Lung (tissue), 12 donors: ENCODE data around the gene GRIN3B. TPM values are rescaled to one million over a fixed set of nuclear protein-coding genes. Genes with fewer than 3 reads are reported as not detected.

ENCODE experiments used
- ATAC-seq: fragments of 200-7000 bp; cut with Tn5 transposase; one replicate; pipeline ENCODE4 v1.9.1; 2020; ENCODE audit warnings: moderate number of reproducible peaks; ENCODE audit not compliant: insufficient read depth, low FRiP score
- DNase-seq, 3 donors: peaks; one replicate each; pipeline ENCODE4 v3.0.0-alpha.2; 2013 to 2017
- H3K27ac ChIP-seq, 2 donors: one replicate each; pipeline ENCODE4 v1.5.1; 2013; ENCODE audit warnings: mild to moderate bottlenecking in 2 of 2, moderate library complexity in 2 of 2, control low read depth in 1 of 2, inconsistent platforms in 1 of 2, low read depth in 1 of 2, low read length in 1 of 2
- H3K27me3 ChIP-seq, 3 donors: one replicate each; pipeline ENCODE4 v1.5.1; 2013; ENCODE audit warnings: low read length in 2 of 3; ENCODE audit not compliant: control insufficient read depth in 3 of 3, insufficient read depth in 3 of 3
- H3K36me3 ChIP-seq, 4 donors: one replicate each; pipeline ENCODE4 v1.5.1; 2013; ENCODE audit warnings: low read length in 4 of 4, mild to moderate bottlenecking in 1 of 4, moderate library complexity in 1 of 4; ENCODE audit not compliant: control insufficient read depth in 4 of 4, insufficient read depth in 4 of 4
- H3K4me1 ChIP-seq, 5 donors: one replicate each; pipeline ENCODE4 v1.5.1; 2013; ENCODE audit warnings: low read length in 5 of 5, mild to moderate bottlenecking in 2 of 5, moderate library complexity in 1 of 5; ENCODE audit not compliant: control insufficient read depth in 5 of 5, insufficient read depth in 5 of 5
- H3K4me3 ChIP-seq: one replicate; pipeline ENCODE4 v1.5.1; 2013; ENCODE audit warnings: mild to moderate bottlenecking, control low read depth, moderate library complexity
- H3K9ac ChIP-seq, 2 donors: one replicate each; pipeline ENCODE4 v1.5.1; 2013; ENCODE audit warnings: low read length in 2 of 2, control low read depth in 1 of 2; ENCODE audit not compliant: insufficient read depth in 1 of 2
- H3K9me3 ChIP-seq, 4 donors: one replicate each; pipeline ENCODE4 v1.5.1; 2013; ENCODE audit warnings: low read length in 3 of 4, mild to moderate bottlenecking in 1 of 4, moderate library complexity in 1 of 4; ENCODE audit not compliant: control insufficient read depth in 4 of 4, insufficient read depth in 3 of 4
- WGBS, 2 donors: extraction: QIAGEN DNeasy Blood & Tissue Kit; methylation state at CpG; one replicate each; pipeline ENCODE4 v1.1.7; 2013; 5-methylcytosine and 5-hydroxymethylcytosine counted together
- polyA plus RNA-seq, 2 donors: library from polyadenylated mRNA; stranded (reverse); fragments of 200-250 nt; gene quantifications; one replicate each; pipeline ENCODE4 v1.2.1, GENCODE V29; 2013
- total RNA-seq, 2 donors: library from RNA; depleted of rRNA in 1 of 2; stranded (reverse); fragments of >200 nt in 1 of 2; gene quantifications; one replicate each; pipeline ENCODE4 v1.2.1, GENCODE V29; 2014 to 2021
- TF ChIP-seq, protein P1 (sequence below): IDR thresholded peaks from 2 replicates; pipeline ENCODE4 v1.5.1; 2012; ENCODE audit warnings: mild to moderate bottlenecking; ENCODE audit errors: control extremely low read depth, extremely low read depth
- donor health status: control.
- donor health status: control.
- donor health status: Bipolar disorder and iron deficiency.
- donor health status: healthy.
- donor health status: DM: yes; HTN: yes; CAD: no.

The GRIN3B gene
- total and polyA plus RNA-seq, 4 donors = 1.3 to 11.6 (median 2.4) TPM

DNA sequence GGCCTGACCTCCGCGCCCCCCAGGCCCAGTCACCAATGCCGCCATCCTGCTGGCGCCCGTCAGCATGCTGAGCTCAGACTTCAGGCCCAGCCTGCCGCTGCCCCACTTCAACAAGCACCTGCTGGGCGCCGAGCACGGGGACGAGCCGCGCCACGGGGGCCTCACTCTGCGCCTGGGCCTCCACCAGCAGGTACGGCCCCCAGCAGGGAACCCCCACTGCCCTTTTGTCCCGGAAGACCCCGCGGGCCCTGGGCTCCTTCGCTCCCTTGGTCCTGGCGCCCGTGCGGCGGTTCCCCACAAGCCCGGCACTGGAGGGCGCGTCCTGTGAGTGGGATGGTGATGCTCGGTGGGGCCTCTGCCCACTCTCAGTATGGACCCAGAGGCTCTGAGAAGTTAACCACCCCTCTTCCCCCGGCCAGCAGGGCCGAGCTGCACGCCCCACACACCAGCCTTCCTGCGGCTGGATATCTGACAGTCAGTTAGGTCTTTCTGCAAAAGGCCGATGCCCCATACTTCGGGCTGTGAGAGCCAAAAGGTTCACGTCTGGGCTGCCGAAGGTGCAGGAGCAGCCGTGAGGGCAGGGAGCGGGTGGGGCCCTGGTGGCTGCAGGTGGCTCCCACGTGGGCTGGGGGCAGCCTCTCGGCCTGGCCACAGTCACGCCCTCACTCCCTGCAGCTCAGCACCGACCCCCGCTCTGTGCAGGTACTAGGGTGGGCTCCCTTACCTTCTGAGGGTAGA, 8.1 kb upstream of the GRIN3B start:
- no peak overlapping the region for H3K9ac ChIP-seq
- peaks cover 0 to 11% (median 9%) of the 10 kb centered on the region in 3 donors for H3K27me3 ChIP-seq
- H3K27ac ChIP-seq = no peak overlapping the region
- WGBS, 2 donors = 96 to 97% methylated on average over 40 to 42 of the region's 42 CpGs
- DNase-seq = no peak
- no peak overlapping the region for H3K4me3 ChIP-seq
- no peak for ATAC-seq
- H3K9me3 ChIP-seq = peaks cover 0 to 2% (median 0%) of the 10 kb centered on the region in 4 donors
- H3K36me3 ChIP-seq = peaks cover 0 to 40% (median 7%) of the 10 kb centered on the region in 4 donors
- TF ChIP-seq, protein P1, sequence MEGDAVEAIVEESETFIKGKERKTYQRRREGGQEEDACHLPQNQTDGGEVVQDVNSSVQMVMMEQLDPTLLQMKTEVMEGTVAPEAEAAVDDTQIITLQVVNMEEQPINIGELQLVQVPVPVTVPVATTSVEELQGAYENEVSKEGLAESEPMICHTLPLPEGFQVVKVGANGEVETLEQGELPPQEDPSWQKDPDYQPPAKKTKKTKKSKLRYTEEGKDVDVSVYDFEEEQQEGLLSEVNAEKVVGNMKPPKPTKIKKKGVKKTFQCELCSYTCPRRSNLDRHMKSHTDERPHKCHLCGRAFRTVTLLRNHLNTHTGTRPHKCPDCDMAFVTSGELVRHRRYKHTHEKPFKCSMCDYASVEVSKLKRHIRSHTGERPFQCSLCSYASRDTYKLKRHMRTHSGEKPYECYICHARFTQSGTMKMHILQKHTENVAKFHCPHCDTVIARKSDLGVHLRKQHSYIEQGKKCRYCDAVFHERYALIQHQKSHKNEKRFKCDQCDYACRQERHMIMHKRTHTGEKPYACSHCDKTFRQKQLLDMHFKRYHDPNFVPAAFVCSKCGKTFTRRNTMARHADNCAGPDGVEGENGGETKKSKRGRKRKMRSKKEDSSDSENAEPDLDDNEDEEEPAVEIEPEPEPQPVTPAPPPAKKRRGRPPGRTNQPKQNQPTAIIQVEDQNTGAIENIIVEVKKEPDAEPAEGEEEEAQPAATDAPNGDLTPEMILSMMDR = no peak
- H3K4me1 ChIP-seq = peaks cover 0 to 10% (median 6%) of the 10 kb centered on the region in 5 donors

DNA sequence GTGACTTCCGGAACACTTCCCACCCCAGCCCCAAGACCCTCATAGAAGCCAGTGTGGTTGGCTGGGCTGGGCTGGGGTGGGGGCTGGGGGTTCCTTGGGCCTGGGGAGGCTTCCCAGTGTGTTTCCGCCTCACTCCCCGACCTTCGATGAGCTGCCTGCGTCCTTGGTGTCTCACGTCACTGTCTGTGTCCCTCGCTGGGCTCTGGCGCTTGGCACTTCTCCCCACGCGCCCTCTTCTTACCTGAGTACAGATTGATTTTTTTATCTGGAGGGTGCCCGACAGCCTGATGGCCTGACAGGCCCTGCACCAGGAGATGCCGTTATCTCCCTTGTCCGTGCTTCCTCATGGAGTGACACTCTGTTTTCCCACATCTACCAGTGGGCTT, 7.6 kb upstream of the GRIN3B start:
- H3K9me3 ChIP-seq = peaks cover 0 to 2% (median 0%) of the 10 kb centered on the region in 4 donors
- no peak overlapping the region for H3K27ac ChIP-seq
- H3K4me1 ChIP-seq = peaks cover 0 to 10% (median 6%) of the 10 kb centered on the region in 5 donors
- DNase-seq = no peak
- no peak for ATAC-seq
- H3K36me3 ChIP-seq = peaks cover 0 to 39% (median 5%) of the 10 kb centered on the region in 4 donors
- H3K27me3 ChIP-seq = peaks cover 0 to 16% (median 14%) of the 10 kb centered on the region in 3 donors
- H3K4me3 ChIP-seq = no peak overlapping the region
- TF ChIP-seq, protein P1 = no peak
- 93 to 95% methylated on average over 12 to 13 of the region's 13 CpGs for WGBS, 2 donors
- H3K9ac ChIP-seq = no peak overlapping the region

DNA sequence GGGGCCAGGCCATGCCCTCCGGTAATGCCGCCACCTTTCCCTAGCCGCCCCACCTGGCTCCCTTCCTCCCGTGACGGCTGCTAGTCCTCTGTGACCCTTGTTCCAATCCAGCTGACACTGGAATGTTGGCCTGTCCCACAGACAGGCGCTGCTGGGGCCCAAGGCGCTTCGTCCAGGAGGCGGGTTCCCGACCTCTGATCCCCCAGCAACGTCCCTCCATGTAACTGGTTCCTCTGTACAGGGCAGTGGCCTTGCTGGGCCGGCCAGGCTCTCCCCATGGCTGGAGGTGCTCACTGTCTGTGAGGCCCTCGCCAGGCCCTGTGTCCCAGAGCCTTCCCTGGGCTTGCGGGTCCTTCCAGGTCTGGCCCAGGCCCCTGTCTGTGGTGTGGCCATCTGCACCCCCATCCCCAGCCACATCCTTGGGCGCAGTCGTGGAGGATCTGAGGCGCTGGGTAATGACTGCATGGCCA, 6.8 kb upstream of the GRIN3B start:
- Histone ChIP-seq H3K4me3 (no peak overlapping the region), H3K9me3 (peaks cover 0 to 2% (median 0%) of the 10 kb centered on the region in 4 donors), H3K4me1 (peaks cover 0 to 10% (median 6%) of the 10 kb centered on the region in 5 donors), H3K9ac (no peak overlapping the region), H3K27me3 (peaks cover 0 to 23% (median 21%) of the 10 kb centered on the region in 3 donors), H3K27ac (no peak overlapping the region), H3K36me3 (peaks cover 0 to 36% (median 4%) of the 10 kb centered on the region in 4 donors)
- no peak for DNase-seq
- 93 to 94% methylated on average over 17 of the region's 17 CpGs for WGBS, 2 donors
- TF ChIP-seq, protein P1 = no peak
- no peak for ATAC-seq
